NCI-H2196 (cell line): ENCODE results near the gene TENT5A.
"Not testable (repeated sequence)": the region's sequence is repeated elsewhere in the genome, so short reads cannot be mapped to it uniquely, and the experiment has no call there.

Source experiments
- DNase-seq: peaks from one replicate; lab custom pipeline; 2025; ENCODE audit not compliant: unreplicated experiment; lab: John Stamatoyannopoulos, UW

Gene TENT5A

GRCh38 chr6:81752084-81752920, at the start of gene TENT5A:
Gene TENT5A, minus strand, starts transcription at chr6:81752681. Its CDS starts 540 bp downstream, at chr6:81752141.
- DNase-seq, result peak; percentile 92

- DNase-seq, result no peak
These were observed 49.0 kb upstream of the TENT5A start for GRCh38 chr6:81801489-81801888.

- DNase-seq, result no peak
These were observed 48.2 kb upstream of the TENT5A start for GRCh38 chr6:81800666-81801065.

- no peak for DNase-seq
These were observed 46.8 kb upstream of the TENT5A start for GRCh38 chr6:81799323-81799722.

- no peak for DNase-seq
These were observed 45.1 kb upstream of the TENT5A start for GRCh38 chr6:81797591-81797990.

- no peak for DNase-seq
These were observed 43.4 kb upstream of the TENT5A start for GRCh38 chr6:81795890-81796289.

GRCh38 chr6:81793821-81794475, 41.5 kb upstream of the TENT5A start:
- DNase-seq, result no peak

GRCh38 chr6:81792826-81793225, 40.3 kb upstream of the TENT5A start:
- DNase-seq, result no peak

- no peak for DNase-seq
These were observed 39.3 kb upstream of the TENT5A start for GRCh38 chr6:81791756-81792155.

- no peak for DNase-seq
These were observed 37.6 kb upstream of the TENT5A start for GRCh38 chr6:81790034-81790433.

GRCh38 chr6:81789291-81789690, 36.8 kb upstream of the TENT5A start:
- DNase-seq, result no peak

- DNase-seq, result no peak
These were observed 36.3 kb upstream of the TENT5A start for GRCh38 chr6:81788748-81789147.

- DNase-seq, result no peak
These were observed 35.0 kb upstream of the TENT5A start for GRCh38 chr6:81787313-81788068.

- DNase-seq, result no peak
These were observed 33.7 kb upstream of the TENT5A start for GRCh38 chr6:81786150-81786549.

GRCh38 chr6:81785377-81785776, 32.9 kb upstream of the TENT5A start:
- DNase-seq, result no peak

GRCh38 chr6:81783893-81784292, 31.4 kb upstream of the TENT5A start:
- no peak for DNase-seq

- DNase-seq, result no peak
These were observed 29.1 kb upstream of the TENT5A start for GRCh38 chr6:81781624-81782023.

GRCh38 chr6:81777586-81778268, 25.2 kb upstream of the TENT5A start:
- no peak for DNase-seq

- not testable (repeated sequence) for DNase-seq
These were observed 23.7 kb upstream of the TENT5A start for GRCh38 chr6:81776219-81776618.

GRCh38 chr6:81774542-81774941, 22.1 kb upstream of the TENT5A start:
- no peak for DNase-seq

GRCh38 chr6:81773887-81774286, 21.4 kb upstream of the TENT5A start:
- DNase-seq, result no peak
